GM13976 (cell line): ENCODE results near the gene GALNT18.

Experiments
- DNase-seq: peaks from one replicate; pipeline ENCODE4 v3.0.0; 2012; ENCODE audit warnings: low spot score
- CTCF ChIP-seq: IDR thresholded peaks from 2 replicates; pipeline ENCODE4 v1.5.1; 2012; ENCODE audit warnings: borderline replicate concordance, mild to moderate bottlenecking; ENCODE audit not compliant: insufficient read depth; ENCODE audit errors: extremely low read depth, missing control alignments, control extremely low read depth
- in situ Hi-C: fragments of 300-500 bp; cut with MboI; formaldehyde crosslinking; loops from one replicate; pipeline ENCODE4 v1.12.0; 2022; ENCODE audit warnings: low sequenced_read_pairs, mixed read lengths, inconsistent platforms; ENCODE audit not compliant: unreplicated experiment

Gene GALNT18

GRCh38 chr11:11568651-11569229, 53.1 kb downstream of the GALNT18 start:
- in situ Hi-C loops: no loop called here
- TF ChIP-seq CTCF: no peak
- no peak for DNase-seq

GRCh38 chr11:11567936-11568650, 53.7 kb downstream of the GALNT18 start:
- in situ Hi-C loops: no loop called here
- no peak for DNase-seq
- no peak for TF ChIP-seq CTCF

GRCh38 chr11:11565636-11566035, 56.2 kb downstream of the GALNT18 start:
- in situ Hi-C loops: no loop called here
- TF ChIP-seq CTCF: no peak
- no peak for DNase-seq

GRCh38 chr11:11563200-11563975, 58.4 kb downstream of the GALNT18 start:
- TF ChIP-seq CTCF: no peak
- DNase-seq: no peak
- in situ Hi-C loops: no loop called here

- in situ Hi-C loops: no loop called here
- DNase-seq: no peak
- TF ChIP-seq CTCF: no peak
These were observed 59.8 kb downstream of the GALNT18 start for GRCh38 chr11:11561991-11562390.

- in situ Hi-C loops: no loop called here
- no peak for TF ChIP-seq CTCF
- DNase-seq: no peak
These were observed 63.0 kb downstream of the GALNT18 start for GRCh38 chr11:11558826-11559225.
